GM13976 (cell line): ENCODE measurements around the gene UNC5C.
"Not testable (repeated sequence)": the region's sequence is repeated elsewhere in the genome, so short reads cannot be mapped to it uniquely, and the experiment has no call there.

Source experiments
- DNase-seq: peaks from one replicate; pipeline ENCODE4 v3.0.0; 2012; ENCODE audit warnings: low spot score
- CTCF ChIP-seq: IDR thresholded peaks from 2 replicates; pipeline ENCODE4 v1.5.1; 2012; ENCODE audit warnings: borderline replicate concordance, mild to moderate bottlenecking; ENCODE audit not compliant: insufficient read depth; ENCODE audit errors: extremely low read depth, missing control alignments, control extremely low read depth
- in situ Hi-C: fragments of 300-500 bp; cut with MboI; formaldehyde crosslinking; loops from one replicate; pipeline ENCODE4 v1.12.0; 2022; ENCODE audit warnings: low sequenced_read_pairs, mixed read lengths, inconsistent platforms; ENCODE audit not compliant: unreplicated experiment

UNC5C gene

GRCh38 chr4:95142932-95143331 lies 405.8 kb downstream of the UNC5C start:
- in situ Hi-C loops, result no loop called here
- no peak for TF ChIP-seq CTCF
- no peak for DNase-seq

- in situ Hi-C loops, result no loop called here
- TF ChIP-seq CTCF, result no peak
- DNase-seq, result no peak
Measured at GRCh38 chr4:95141361-95141760, 407.4 kb downstream of the UNC5C start.

GRCh38 chr4:95139424-95139823 lies 409.3 kb downstream of the UNC5C start:
- DNase-seq, in situ Hi-C loops: not testable (repeated sequence)

- in situ Hi-C loops, DNase-seq: not testable (repeated sequence)
Measured at GRCh38 chr4:95134016-95134415, 414.8 kb downstream of the UNC5C start.

GRCh38 chr4:95129821-95130311 lies 418.9 kb downstream of the UNC5C start:
- no peak for DNase-seq
- in situ Hi-C loops, result no loop called here
- TF ChIP-seq CTCF, result no peak

- no peak for TF ChIP-seq CTCF
- DNase-seq, result no peak
- in situ Hi-C loops, result no loop called here
Measured at GRCh38 chr4:95129031-95129430, 419.7 kb downstream of the UNC5C start.

GRCh38 chr4:95124906-95125504 lies 423.8 kb downstream of the UNC5C start:
- in situ Hi-C loops, result loop anchor here (25.0 kb wide), 1 partner anchor 488 kb away; no protein-coding TSS in a partner anchor
- TF ChIP-seq CTCF, result no peak
- no peak for DNase-seq

GRCh38 chr4:95122001-95122400 lies 426.8 kb downstream of the UNC5C start:
- in situ Hi-C loops, result loop anchor here (25.0 kb wide), 1 partner anchor 485 kb away; no protein-coding TSS in a partner anchor
- no peak for TF ChIP-seq CTCF
- no peak for DNase-seq
